Measurements from ENCODE around the gene RYK.

DNA sequence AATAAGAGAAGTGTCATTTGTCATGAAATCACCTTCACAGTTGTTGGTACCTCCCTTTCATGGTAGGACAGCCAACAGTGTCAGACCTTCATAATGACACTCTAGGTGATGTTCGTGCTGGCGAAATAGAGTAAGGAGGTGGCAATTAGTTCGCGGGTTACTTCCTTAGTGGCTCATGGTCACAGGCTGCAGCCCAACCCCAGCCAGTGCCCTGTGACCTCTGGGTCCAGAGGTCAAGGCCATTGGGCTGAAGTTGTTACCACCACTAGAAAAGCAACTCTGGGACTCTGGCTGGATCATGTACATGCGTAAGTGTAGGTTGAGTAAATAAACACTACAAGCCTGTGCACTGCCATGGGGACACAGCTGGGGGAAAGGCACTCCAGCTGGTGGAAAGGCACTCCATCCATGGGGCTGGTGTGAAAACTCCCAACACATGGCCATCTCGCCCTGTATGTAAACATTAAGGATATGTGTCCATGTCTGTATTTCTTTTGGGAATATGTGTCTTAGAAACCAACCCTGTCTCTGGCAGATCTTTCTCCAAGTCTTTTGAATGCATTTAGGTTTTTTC is 106.7 kb downstream of the RYK start:
- TF ChIP-seq, protein P1, sequence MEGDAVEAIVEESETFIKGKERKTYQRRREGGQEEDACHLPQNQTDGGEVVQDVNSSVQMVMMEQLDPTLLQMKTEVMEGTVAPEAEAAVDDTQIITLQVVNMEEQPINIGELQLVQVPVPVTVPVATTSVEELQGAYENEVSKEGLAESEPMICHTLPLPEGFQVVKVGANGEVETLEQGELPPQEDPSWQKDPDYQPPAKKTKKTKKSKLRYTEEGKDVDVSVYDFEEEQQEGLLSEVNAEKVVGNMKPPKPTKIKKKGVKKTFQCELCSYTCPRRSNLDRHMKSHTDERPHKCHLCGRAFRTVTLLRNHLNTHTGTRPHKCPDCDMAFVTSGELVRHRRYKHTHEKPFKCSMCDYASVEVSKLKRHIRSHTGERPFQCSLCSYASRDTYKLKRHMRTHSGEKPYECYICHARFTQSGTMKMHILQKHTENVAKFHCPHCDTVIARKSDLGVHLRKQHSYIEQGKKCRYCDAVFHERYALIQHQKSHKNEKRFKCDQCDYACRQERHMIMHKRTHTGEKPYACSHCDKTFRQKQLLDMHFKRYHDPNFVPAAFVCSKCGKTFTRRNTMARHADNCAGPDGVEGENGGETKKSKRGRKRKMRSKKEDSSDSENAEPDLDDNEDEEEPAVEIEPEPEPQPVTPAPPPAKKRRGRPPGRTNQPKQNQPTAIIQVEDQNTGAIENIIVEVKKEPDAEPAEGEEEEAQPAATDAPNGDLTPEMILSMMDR (IDR thresholded peaks at IDR 0.05; ENCODE audit: insufficient read depth, low read depth, low read length) = no peak
- no peak for TF ChIP-seq EZH2 (IDR thresholded peaks at IDR 0.05; ENCODE audit: insufficient read depth, low read length)
